Sigmoid colon (tissue), 3 donors: ENCODE measurements around the gene BACE2.
"Not testable (repeated sequence)": the region's sequence is repeated elsewhere in the genome, so short reads cannot be mapped to it uniquely, and the experiment has no call there.

Experiments used
- CTCF ChIP-seq, 4 experiments: fragments of 450-650 bp in 3 of 4; fragments of 200-600 bp in 1 of 4; IDR thresholded peaks; one replicate each; pipeline ENCODE4 v1.5.1; 2016 to 2019; ENCODE audit warnings: antibody characterized with exemption in 4 of 4, mild to moderate bottlenecking in 3 of 4, moderate library complexity in 2 of 4
- POLR2A ChIP-seq, 2 donors: fragments of 450-650 bp; IDR thresholded peaks; one replicate each; pipeline ENCODE4 v1.6.1; 2016; ENCODE audit warnings: antibody characterized with exemption in 2 of 2, mild to moderate bottlenecking in 2 of 2, moderate library complexity in 2 of 2

GRCh38 chr21:41313285-41314164 lies 145.6 kb downstream of the BACE2 start:
- TF ChIP-seq CTCF, POLR2A (IDR thresholded peaks at IDR 0.05): not testable (repeated sequence)
